Small intestine (tissue), 7 donors: ENCODE measurements around the gene TRRAP. TPM values are rescaled to one million over a fixed set of nuclear protein-coding genes. Genes with fewer than 3 reads are reported as not detected.

Source experiments
- DNase-seq, 2 donors: peaks; one replicate each; pipeline versions ENCODE4 v3.0.0 to v3.0.0-alpha.2; 2013
- FAIRE-seq: peaks from 2 replicates; lab custom pipeline; 2012; peaks lifted over from hg19 to GRCh38; lab: Jason Lieb, UNC
- H3K27ac ChIP-seq, 3 donors: one replicate each; pipeline ENCODE4 v1.5.1; 2013; ENCODE audit warnings: low read length in 2 of 3, mild to moderate bottlenecking in 2 of 3, control low read depth in 1 of 3, inconsistent platforms in 1 of 3, low read depth in 1 of 3, moderate library complexity in 1 of 3
- H3K27me3 ChIP-seq, 3 donors: one replicate each; pipeline ENCODE4 v1.6.1; 2013; ENCODE audit warnings: low read length in 3 of 3, inconsistent platforms in 1 of 3; ENCODE audit not compliant: control insufficient read depth in 3 of 3, insufficient read depth in 3 of 3
- H3K36me3 ChIP-seq, 3 donors: one replicate each; pipeline ENCODE4 v1.6.1; 2013; ENCODE audit warnings: low read length in 3 of 3, inconsistent platforms in 1 of 3, low read depth in 1 of 3, mild to moderate bottlenecking in 1 of 3, moderate library complexity in 1 of 3; ENCODE audit not compliant: control insufficient read depth in 3 of 3, insufficient read depth in 2 of 3
- H3K4me1 ChIP-seq, 3 donors: one replicate each; pipeline ENCODE4 v1.6.1; 2013; ENCODE audit warnings: low read length in 2 of 3, inconsistent platforms in 1 of 3, low read depth in 1 of 3, mild to moderate bottlenecking in 1 of 3, moderate library complexity in 1 of 3; ENCODE audit not compliant: control insufficient read depth in 3 of 3, insufficient read depth in 2 of 3
- H3K4me3 ChIP-seq, 3 donors: one replicate each; pipeline ENCODE4 v1.5.1; 2013; ENCODE audit warnings: low read length in 3 of 3, control low read depth in 1 of 3, inconsistent platforms in 1 of 3, low read depth in 1 of 3, mild to moderate bottlenecking in 1 of 3, moderate library complexity in 1 of 3
- H3K9me3 ChIP-seq, 2 donors: one replicate each; pipeline ENCODE4 v1.6.1; 2013; ENCODE audit warnings: low read depth in 1 of 2, low read length in 1 of 2; ENCODE audit not compliant: control insufficient read depth in 2 of 2, insufficient read depth in 1 of 2
- WGBS, 3 donors: extraction: QIAGEN DNeasy Blood & Tissue Kit; methylation state at CpG; one replicate each; pipeline ENCODE4 v1.1.7; 2013; 5-methylcytosine and 5-hydroxymethylcytosine counted together
- polyA plus RNA-seq, 4 donors: library from polyadenylated mRNA; stranded (reverse) in 3 of 4; unstranded in 1 of 4; fragments of 200-250 nt in 3 of 4; fragments of 120-200 nt in 1 of 4; gene quantifications; one replicate each; pipeline versions ENCODE4 v1.2.1 to v1.2.3, GENCODE V29; 2013
- donor health status: healthy with polysubstance abuse.
- donor health status: control.
- donor health status: control.
- donor health status: Bipolar disorder and iron deficiency.
- donor health status: healthy.

The TRRAP gene
- polyA plus RNA-seq, 4 donors, result 5.4 to 26.0 (median 10.1) TPM

DNA sequence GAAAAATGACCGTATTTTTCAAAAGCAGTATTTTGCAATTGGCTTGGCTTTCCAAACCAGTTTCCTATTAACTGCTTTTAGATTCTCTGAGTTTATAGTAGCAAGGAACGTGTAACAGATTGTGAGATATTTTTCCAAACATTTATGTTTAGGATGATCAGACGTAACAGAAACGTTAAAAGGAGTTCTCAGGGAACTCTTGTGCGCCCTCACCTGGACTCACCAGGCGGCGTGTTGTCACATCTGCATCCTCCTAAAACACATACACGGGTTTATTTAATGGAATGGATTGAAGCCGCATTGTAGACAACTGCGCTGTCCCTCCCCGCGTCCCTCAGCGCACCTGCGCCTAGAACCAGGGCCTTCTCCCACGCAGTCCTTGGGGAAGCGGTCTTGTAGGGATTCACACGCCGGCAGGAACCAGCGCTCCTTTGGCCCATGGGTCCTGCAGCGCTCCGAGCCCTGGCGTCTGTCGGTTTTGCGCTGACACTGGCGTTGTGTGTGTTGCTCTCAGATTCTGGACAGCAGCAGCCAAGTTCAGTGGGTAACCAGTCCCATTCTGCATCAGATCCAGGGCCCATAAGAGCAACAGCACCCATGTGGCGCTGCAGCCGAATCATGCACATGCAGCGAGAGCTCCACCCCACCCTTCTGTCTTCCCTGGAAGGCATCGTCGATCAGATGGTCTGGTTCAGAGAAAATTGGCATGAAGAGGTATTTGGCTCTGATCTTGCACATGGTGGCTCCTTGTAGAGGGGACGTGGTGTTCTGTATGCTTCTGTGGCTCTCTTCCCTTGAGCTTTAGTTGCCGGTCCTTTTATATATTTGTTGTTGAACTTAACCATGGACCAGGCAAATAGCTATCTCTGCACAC is 114.9 kb downstream of the TRRAP start:
- FAIRE-seq (no peak), DNase-seq (no peak)
- Histone ChIP-seq H3K4me1 (no peaks in the 10 kb centered on the region), H3K27ac (no peak overlapping the region), H3K36me3 (peaks cover 32 to 76% (median 37%) of the 10 kb centered on the region in 3 donors), H3K4me3 (no peak overlapping the region), H3K9me3 (no peaks in the 10 kb centered on the region), H3K27me3 (no peaks in the 10 kb centered on the region)
- WGBS, 3 donors, result 92 to 95% (median 93%) methylated on average over 32 of the region's 32 CpGs

DNA sequence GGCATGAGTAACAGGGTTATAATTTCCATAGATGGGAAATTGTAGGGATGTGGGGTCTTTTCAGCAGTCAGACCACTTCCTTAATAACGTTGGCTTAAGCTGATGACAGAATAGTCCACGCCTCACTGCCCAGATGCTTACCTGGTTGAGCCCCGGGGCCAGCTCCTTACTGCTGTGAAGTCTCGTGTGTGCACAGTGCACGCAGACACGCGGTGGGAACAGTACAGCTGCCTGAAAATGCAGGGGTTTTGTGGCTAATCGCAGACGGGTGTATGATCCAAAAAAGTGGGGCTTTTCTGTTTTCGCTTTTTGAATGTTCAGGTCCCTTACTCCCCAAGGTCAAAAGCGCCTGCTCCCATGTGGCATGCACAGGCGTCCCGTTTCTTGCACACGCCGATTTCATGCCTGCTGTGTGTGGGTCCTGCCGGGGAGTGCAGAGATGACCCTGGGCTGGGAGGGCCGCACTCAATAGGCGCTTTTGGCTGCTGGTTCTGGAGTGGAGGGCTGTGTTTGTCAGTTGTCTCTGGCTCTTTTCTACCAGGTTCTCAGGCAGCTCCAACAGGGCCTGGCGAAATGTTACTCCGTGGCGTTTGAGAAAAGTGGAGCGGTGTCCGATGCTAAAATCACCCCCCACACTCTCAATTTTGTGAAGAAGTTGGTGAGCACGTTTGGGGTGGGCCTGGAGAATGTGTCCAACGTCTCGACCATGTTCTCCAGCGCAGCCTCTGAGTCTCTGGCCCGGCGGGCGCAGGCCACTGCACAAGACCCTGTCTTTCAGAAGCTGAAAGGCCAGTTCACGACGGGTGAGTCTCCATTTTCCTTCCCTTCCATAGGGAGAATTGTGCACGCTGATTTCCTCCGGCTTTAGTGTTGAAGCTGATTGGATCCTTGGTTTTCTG is 116.0 kb downstream of the TRRAP start:
- no peak for FAIRE-seq
- DNase-seq, result no peak
- H3K36me3 ChIP-seq, result peaks cover 30 to 71% (median 31%) of the 10 kb centered on the region in 3 donors

DNA sequence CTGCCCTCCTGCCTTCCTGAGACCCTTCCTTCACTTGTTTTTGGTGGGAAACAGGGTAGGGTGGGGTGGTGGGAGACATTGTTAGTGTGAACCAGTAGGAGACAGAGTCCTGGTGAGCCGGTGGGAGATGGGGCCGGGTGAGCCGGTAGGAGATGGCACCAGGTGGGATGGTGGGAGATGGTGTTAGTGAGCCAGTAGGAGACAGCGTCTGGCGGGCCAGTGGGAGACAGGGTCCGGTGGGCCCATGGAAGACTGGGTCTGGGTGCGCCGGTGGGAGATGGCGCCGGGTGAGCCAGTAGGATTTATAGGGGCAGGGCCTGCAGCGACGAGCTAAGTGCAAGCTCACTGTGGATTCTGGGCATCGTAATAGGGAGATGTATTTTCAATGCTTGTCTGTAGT is 116.8 kb downstream of the TRRAP start:
- FAIRE-seq (no peak), DNase-seq (no peak)
- no peaks in the 10 kb centered on the region for H3K4me1 ChIP-seq
- H3K9me3 ChIP-seq, result no peaks in the 10 kb centered on the region
- H3K4me3 ChIP-seq, result no peak overlapping the region
- no peaks in the 10 kb centered on the region for H3K27me3 ChIP-seq
- H3K27ac ChIP-seq, result no peak overlapping the region
- 93 to 96% (median 94%) methylated on average over 13 of the region's 13 CpGs for WGBS, 3 donors
- H3K36me3 ChIP-seq, result peaks cover 28 to 71% (median 32%) of the 10 kb centered on the region in 3 donors

More for the DNA sequence above, 116.0 kb downstream of the TRRAP start:
- H3K9me3 ChIP-seq, result no peaks in the 10 kb centered on the region
- H3K4me1 ChIP-seq, result no peaks in the 10 kb centered on the region
- H3K27me3 ChIP-seq, result no peaks in the 10 kb centered on the region
- 92 to 93% (median 93%) methylated on average over 34 of the region's 34 CpGs for WGBS, 3 donors
- H3K27ac ChIP-seq, result no peak overlapping the region
- H3K4me3 ChIP-seq, result no peak overlapping the region

DNA sequence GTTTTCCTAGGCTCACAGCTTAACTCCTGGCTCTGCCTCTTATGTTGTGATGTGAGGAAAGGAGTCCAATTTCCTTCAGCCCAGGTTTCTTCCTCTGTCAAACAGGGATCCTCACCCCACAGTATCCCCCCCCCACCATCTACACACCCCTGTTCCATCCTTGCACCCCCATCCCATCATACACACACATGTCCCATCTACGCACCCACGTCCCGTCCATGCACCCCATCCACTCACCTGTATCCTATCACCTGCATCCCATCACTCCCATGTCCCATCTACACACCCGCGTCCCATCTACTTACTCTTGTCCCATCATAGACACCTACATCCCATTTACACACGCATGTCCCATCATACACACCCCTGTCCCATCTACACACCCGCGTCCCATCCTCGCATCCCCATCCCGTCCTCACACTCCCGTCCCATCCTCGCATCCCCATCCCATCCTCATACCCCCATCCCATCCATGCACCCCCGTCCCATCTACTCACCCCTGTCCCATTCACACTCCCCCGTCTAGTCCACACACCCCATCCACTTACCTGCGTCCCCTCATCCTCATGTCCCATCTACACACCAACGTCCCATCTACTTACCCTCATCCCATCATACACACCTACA is 117.3 kb downstream of the TRRAP start:
- H3K4me1 ChIP-seq, result no peaks in the 10 kb centered on the region
- no peak overlapping the region for H3K27ac ChIP-seq
- no peak overlapping the region for H3K4me3 ChIP-seq
- H3K9me3 ChIP-seq, result no peaks in the 10 kb centered on the region
- DNase-seq (no peak), FAIRE-seq (no peak)
- no peaks in the 10 kb centered on the region for H3K27me3 ChIP-seq
- 97 to 98% (median 97%) methylated on average over 16 of the region's 16 CpGs for WGBS, 3 donors
- H3K36me3 ChIP-seq, result peaks cover 29 to 74% (median 35%) of the 10 kb centered on the region in 3 donors

DNA sequence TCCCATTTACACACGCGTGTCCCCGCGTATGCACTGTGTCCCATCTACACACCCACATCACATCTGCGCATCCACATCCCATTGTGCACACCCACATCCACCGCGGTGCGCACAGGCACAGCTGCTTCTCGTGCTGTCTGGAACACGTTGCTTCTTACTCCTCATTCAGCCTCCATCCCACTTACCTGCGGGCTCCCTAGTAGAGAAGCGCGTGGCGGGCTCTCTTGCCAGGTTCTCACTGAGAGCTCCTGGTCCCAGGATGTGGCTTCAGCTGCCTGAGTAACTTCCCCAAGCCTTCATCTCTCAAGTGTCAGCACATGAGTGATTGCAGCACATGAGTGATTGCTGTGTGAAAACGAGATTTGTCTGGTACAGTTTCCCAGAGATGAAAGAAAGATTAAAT is 117.8 kb downstream of the TRRAP start:
- DNase-seq (no peak), FAIRE-seq (no peak)
- Histone ChIP-seq H3K4me3 (no peak overlapping the region), H3K9me3 (no peaks in the 10 kb centered on the region), H3K36me3 (peaks cover 25 to 74% (median 33%) of the 10 kb centered on the region in 3 donors), H3K27me3 (no peaks in the 10 kb centered on the region), H3K27ac (no peak overlapping the region), H3K4me1 (no peaks in the 10 kb centered on the region)
- WGBS, 3 donors, result 89 to 95% (median 89%) methylated on average over 15 of the region's 15 CpGs

DNA sequence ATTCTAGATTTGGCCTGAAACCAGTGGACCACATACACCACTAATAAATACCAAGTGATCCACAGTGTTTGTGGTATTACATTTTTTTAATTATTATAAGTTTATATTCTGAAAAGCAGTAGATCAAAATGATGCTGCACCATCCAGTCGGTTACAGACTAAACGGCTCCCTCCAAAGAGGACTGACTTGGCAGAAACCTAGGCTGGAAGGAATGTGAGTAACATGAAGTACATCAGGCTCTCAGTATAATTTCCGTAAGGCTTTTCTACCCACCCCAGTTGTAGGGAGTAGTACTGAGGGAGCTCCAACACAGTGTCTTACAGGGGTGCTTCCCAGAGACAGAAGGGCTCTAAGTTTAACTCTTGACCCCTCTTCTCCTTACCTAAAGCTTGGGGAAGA is 119.5 kb downstream of the TRRAP start:
- FAIRE-seq (no peak), DNase-seq (no peak)
- H3K9me3 ChIP-seq, result no peaks in the 10 kb centered on the region
- H3K27me3 ChIP-seq, result no peaks in the 10 kb centered on the region
- peaks cover 17 to 74% (median 26%) of the 10 kb centered on the region in 3 donors for H3K36me3 ChIP-seq
- no peaks in the 10 kb centered on the region for H3K4me1 ChIP-seq
- H3K4me3 ChIP-seq, result no peak overlapping the region
- H3K27ac ChIP-seq, result no peak overlapping the region
- WGBS, 3 donors, result 86 to 95% (median 93%) methylated on average over 3 of the region's 3 CpGs

DNA sequence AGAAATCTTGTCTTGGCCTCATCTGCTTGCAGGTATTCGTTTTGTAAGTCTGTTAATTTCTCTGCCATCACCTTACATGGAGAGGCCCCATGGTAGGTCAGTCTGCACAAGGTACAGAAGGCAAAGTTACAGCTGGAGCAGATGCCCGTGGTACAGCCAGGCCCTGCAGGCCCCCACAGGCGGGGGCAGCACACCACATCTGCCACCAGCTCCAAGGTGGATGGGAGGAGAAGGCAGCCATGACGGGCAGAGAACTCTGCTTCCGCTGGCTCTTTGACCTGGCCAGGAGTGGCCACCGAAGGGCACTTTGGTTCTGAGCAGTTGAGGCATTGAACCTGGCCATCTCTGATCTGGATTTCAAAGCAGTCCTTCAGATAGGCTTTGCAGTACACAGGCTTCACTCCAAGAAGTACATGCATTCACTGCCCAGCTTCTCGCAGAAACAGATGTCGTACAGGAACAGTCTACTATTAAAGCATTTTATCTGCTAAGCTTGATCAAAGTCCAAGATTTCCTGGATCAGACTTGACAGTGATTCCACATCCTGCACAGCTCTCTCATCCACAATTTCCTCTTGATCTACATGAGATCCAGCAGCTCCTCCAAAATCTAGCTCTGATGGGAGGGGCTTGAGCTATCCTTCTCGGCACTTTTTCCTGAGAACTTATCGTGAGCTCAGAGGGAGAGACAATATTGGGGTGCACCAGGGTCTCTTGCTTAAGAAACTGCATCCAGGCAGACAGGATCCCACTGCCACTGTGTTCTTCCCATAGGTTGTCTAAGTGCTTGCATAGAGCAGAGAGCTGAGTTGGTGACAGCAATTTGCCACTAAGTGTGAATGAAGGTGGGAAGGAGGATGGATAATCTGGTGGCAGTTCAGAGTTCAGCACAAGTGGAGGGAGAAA is 120.7 kb downstream of the TRRAP start:
- FAIRE-seq (no peak), DNase-seq (peak; percentile 33 to 84)
- no peak overlapping the region for H3K4me3 ChIP-seq
- H3K9me3 ChIP-seq, result no peaks in the 10 kb centered on the region
- no peaks in the 10 kb centered on the region for H3K4me1 ChIP-seq
- 24 to 66% (median 46%) methylated on average over 10 of the region's 10 CpGs for WGBS, 3 donors
- H3K27me3 ChIP-seq, result no peaks in the 10 kb centered on the region
- H3K36me3 ChIP-seq, result peaks cover 18 to 72% (median 21%) of the 10 kb centered on the region in 3 donors
- peak overlapping the region in 1 of 3 donors; percentile 22 for H3K27ac ChIP-seq
